CD4-positive, alpha-beta memory T cell (primary cell): ENCODE data around the gene GNS. TPM values are rescaled to one million over a fixed set of nuclear protein-coding genes. Genes with fewer than 3 reads are reported as not detected.

Experiments
- CTCF ChIA-PET: fragments of 350-600 bp; sonication (Branson Sonifier 250); formaldehyde crosslinking; loops from one replicate; lab custom pipeline; 2021; ENCODE audit warnings: inconsistent platforms; ENCODE audit not compliant: partially characterized antibody; lab: Charles Lee
- POLR2A ChIA-PET: fragments of 350-600 bp; sonication (Branson Sonifier 250); formaldehyde crosslinking; loops from one replicate; lab custom pipeline; 2021; ENCODE audit not compliant: partially characterized antibody; lab: Charles Lee
- DNase-seq, 5 donors: peaks; one replicate each; pipeline versions ENCODE4 v3.0.0 to v3.0.0-alpha.2; 2020 to 2022; ENCODE audit warnings: mixed read lengths in 1 of 5
- H3K27ac ChIP-seq: one replicate; pipeline ENCODE4 v1.7.0; 2013; ENCODE audit warnings: low read depth, low read length
- H3K27me3 ChIP-seq: 2 replicates; pipeline ENCODE4 v1.7.0; 2013; ENCODE audit warnings: mild to moderate bottlenecking, low read length, moderate library complexity; ENCODE audit not compliant: insufficient read depth
- H3K36me3 ChIP-seq: 2 replicates; pipeline ENCODE4 v1.7.0; 2013; ENCODE audit warnings: mild to moderate bottlenecking, low read length, moderate library complexity; ENCODE audit not compliant: insufficient read depth
- H3K4me1 ChIP-seq: 2 replicates; pipeline ENCODE4 v1.7.0; 2013; ENCODE audit warnings: mild to moderate bottlenecking, low read length, moderate library complexity; ENCODE audit not compliant: insufficient read depth
- H3K4me3 ChIP-seq, 2 donors: one replicate each; pipeline ENCODE4 v1.7.0; 2013; ENCODE audit warnings: low read length in 2 of 2, mild to moderate bottlenecking in 1 of 2
- H3K9me3 ChIP-seq, 2 donors: one replicate each; pipeline ENCODE4 v1.7.0; 2013; ENCODE audit warnings: low read length in 2 of 2, control low read depth in 1 of 2; ENCODE audit not compliant: control insufficient read depth in 1 of 2
- H3K27ac Mint-ChIP-seq, 7 donors: one replicate each; pipeline ENCODE4 v1.8.0; 2020 to 2021; ENCODE audit warnings: mixed read lengths in 7 of 7, mild to moderate bottlenecking in 6 of 7, inconsistent platforms in 3 of 7, moderate library complexity in 3 of 7
- H3K27me3 Mint-ChIP-seq, 2 donors: one replicate each; pipeline ENCODE4 v1.8.0; 2020 to 2021; ENCODE audit warnings: mixed read lengths in 2 of 2
- H3K36me3 Mint-ChIP-seq, 2 donors: one replicate each; pipeline ENCODE4 v1.8.0; 2020 to 2021; ENCODE audit warnings: mixed read lengths in 2 of 2, inconsistent platforms in 1 of 2, mild to moderate bottlenecking in 1 of 2
- H3K4me1 Mint-ChIP-seq, 4 donors: one replicate each; pipeline ENCODE4 v1.8.0; 2020 to 2021; ENCODE audit warnings: mixed read lengths in 4 of 4, mild to moderate bottlenecking in 1 of 4
- H3K4me3 Mint-ChIP-seq, 8 donors: one replicate each; pipeline ENCODE4 v1.8.0; 2020 to 2021; ENCODE audit warnings: mixed read lengths in 8 of 8, mild to moderate bottlenecking in 7 of 8, moderate library complexity in 6 of 8, inconsistent platforms in 3 of 8
- H3K9me3 Mint-ChIP-seq, 8 donors: one replicate each; pipeline ENCODE4 v1.8.0; 2020 to 2021; ENCODE audit warnings: mixed read lengths in 8 of 8, mild to moderate bottlenecking in 5 of 8, inconsistent platforms in 3 of 8, moderate library complexity in 1 of 8
- intact Hi-C: fragments of 100-400 bp; cut with micrococcal nuclease; formaldehyde crosslinking; loops from one replicate; pipeline ENCODE4 v1.15.1; 2023
- polyA plus RNA-seq, 2 donors: library from polyadenylated mRNA; unstranded; fragments of 300-500 nt; fragmentation: Illumina TruSeq; gene quantifications; one replicate each; pipeline ENCODE4 v1.2.3, GENCODE V29; 2021
- total RNA-seq, 2 experiments: library from RNA; stranded (reverse); gene quantifications; one replicate each; pipeline ENCODE4 v1.2.3, GENCODE V29; 2021

Gene GNS
- total and polyA plus RNA-seq, 4 experiments from 2014 or later, result 34.2 to 77.0 (median 35.9) TPM

GRCh38 chr12:64706857-64707256 is 52.3 kb downstream of the GNS start:
- Mint-ChIP-seq H3K27me3 (no peaks in the 10 kb centered on the region), H3K4me3 (no peak overlapping the region), H3K36me3 (peaks cover 27 to 43% of the 10 kb centered on the region in 2 donors), H3K27ac (peak overlapping the region in 2 of 7 donors; percentile 25 to 77), H3K4me1 (peaks cover 9 to 11% (median 10%) of the 10 kb centered on the region in 4 donors), H3K9me3 (no peaks in the 10 kb centered on the region)
- POLR2A ChIA-PET, result interaction anchor here (0.6 to 1.6 kb wide), 4 partner anchors 9 to 100 kb away, joined by 3 read pairs; no protein-coding TSS in a partner anchor
- Histone ChIP-seq H3K4me1 (no peaks in the 10 kb centered on the region), H3K27me3 (no peaks in the 10 kb centered on the region), H3K9me3 (no peaks in the 10 kb centered on the region), H3K27ac (no peak overlapping the region), H3K4me3 (no peak overlapping the region), H3K36me3 (no peaks in the 10 kb centered on the region)
- CTCF ChIA-PET, result interaction anchor here (0.7 to 2.7 kb wide), 6 partner anchors 10 to 162 kb away, joined by 3 to 10 read pairs (median 6); no protein-coding TSS in a partner anchor
- intact Hi-C loops, result no loop called here
- no peak for DNase-seq

DNA sequence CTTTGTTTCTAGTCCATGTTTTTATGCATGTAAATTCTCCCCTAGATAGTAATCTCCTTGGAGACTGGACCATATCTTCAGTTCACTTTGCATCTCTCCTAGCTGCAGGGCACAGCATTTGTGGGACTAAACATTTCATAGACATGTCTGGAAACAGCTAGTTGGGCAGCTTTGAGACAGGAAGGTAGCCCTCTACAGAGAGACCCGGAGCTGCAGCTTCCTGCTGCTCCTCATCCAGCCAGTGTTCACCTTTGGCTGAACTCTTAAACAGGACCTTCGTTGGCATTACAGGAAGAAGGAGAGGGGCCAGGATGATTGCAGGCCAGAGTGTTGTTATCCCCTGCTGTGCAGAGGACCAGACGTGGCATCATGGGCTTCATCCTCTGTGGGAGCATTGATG is 52.9 kb downstream of the GNS start:
- CTCF ChIA-PET, result interaction anchor here (1.2 to 2.7 kb wide), 5 partner anchors 9 to 162 kb away, joined by 4 to 10 read pairs (median 7); no protein-coding TSS in a partner anchor
- Histone ChIP-seq H3K4me3 (no peak overlapping the region), H3K27me3 (no peaks in the 10 kb centered on the region), H3K4me1 (peaks cover 4% of the 10 kb centered on the region), H3K27ac (no peak overlapping the region), H3K36me3 (no peaks in the 10 kb centered on the region), H3K9me3 (no peaks in the 10 kb centered on the region)
- intact Hi-C loops, result no loop called here
- Mint-ChIP-seq H3K27ac (peak overlapping the region in 2 of 7 donors; percentile 59 to 77), H3K36me3 (peaks cover 24 to 41% of the 10 kb centered on the region in 2 donors), H3K27me3 (no peaks in the 10 kb centered on the region), H3K4me1 (peaks cover 9 to 16% (median 12%) of the 10 kb centered on the region in 4 donors), H3K4me3 (no peak overlapping the region), H3K9me3 (no peaks in the 10 kb centered on the region)
- POLR2A ChIA-PET, result interaction anchor here (0.9 to 1.6 kb wide), 2 partner anchors 22 to 100 kb away, joined by 3 read pairs; no protein-coding TSS in a partner anchor
- no peak for DNase-seq

DNA sequence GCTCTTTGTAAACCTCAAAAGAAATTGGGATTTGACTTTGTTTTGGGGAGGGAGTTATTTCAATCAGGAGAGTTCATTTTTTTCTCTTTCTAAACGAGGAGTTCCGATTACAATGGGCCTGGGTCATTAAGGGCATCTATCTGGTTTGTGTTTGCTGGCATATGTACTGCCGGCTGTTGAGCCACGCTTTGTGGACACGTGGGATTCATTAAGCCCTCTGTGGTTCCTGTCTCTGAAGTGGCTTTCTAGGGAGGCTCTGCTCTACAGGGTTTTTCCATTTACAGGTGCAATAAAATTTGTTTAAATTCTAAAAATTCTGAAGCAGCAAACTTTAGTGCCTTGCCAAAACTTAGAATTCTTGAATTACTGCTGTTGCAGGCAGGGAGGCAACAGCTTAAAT is 57.9 kb downstream of the GNS start:
- H3K4me3 Mint-ChIP-seq, result peak overlapping the region in 7 of 8 donors; percentile 17 to 78 (median 63)
- H3K36me3 Mint-ChIP-seq, result peaks cover 35 to 47% of the 10 kb centered on the region in 2 donors
- H3K36me3 ChIP-seq, result peaks cover 7% of the 10 kb centered on the region
- peaks cover 39% of the 10 kb centered on the region for H3K4me1 ChIP-seq
- peak overlapping the region; percentile 3 for H3K27ac ChIP-seq
- peak overlapping the region; percentile 63 to 93 (median 89) for H3K27ac Mint-ChIP-seq
- no peaks in the 10 kb centered on the region for H3K27me3 ChIP-seq
- POLR2A ChIA-PET, result interaction anchor here (1.0 to 1.9 kb wide), 4 partner anchors 27 to 92 kb away, joined by 3 to 10 read pairs (median 4); partner anchors contain the start of gene RASSF3
- peak in 1 of 5 donors; percentile 47 for DNase-seq
- intact Hi-C loops, result no loop called here
- H3K4me3 ChIP-seq, result no peak overlapping the region
- H3K4me1 Mint-ChIP-seq, result peaks cover 35 to 50% (median 42%) of the 10 kb centered on the region in 4 donors
- H3K9me3 Mint-ChIP-seq, result no peaks in the 10 kb centered on the region
- H3K27me3 Mint-ChIP-seq, result no peaks in the 10 kb centered on the region
- CTCF ChIA-PET, result interaction anchor here (1.1 to 16.0 kb wide), 7 partner anchors 12 to 151 kb away, joined by 3 to 252 read pairs (median 3); no protein-coding TSS in a partner anchor
- no peaks in the 10 kb centered on the region for H3K9me3 ChIP-seq

- Mint-ChIP-seq H3K27me3 (no peaks in the 10 kb centered on the region), H3K4me3 (peak overlapping the region in 6 of 8 donors; percentile 17 to 78 (median 61)), H3K36me3 (peaks cover 33 to 48% of the 10 kb centered on the region in 2 donors), H3K27ac (peak overlapping the region; percentile 63 to 93 (median 89)), H3K4me1 (peaks cover 39 to 57% (median 47%) of the 10 kb centered on the region in 4 donors), H3K9me3 (no peaks in the 10 kb centered on the region)
- Histone ChIP-seq H3K9me3 (no peaks in the 10 kb centered on the region), H3K4me3 (no peak overlapping the region), H3K4me1 (peaks cover 46% of the 10 kb centered on the region), H3K36me3 (peaks cover 9% of the 10 kb centered on the region), H3K27me3 (no peaks in the 10 kb centered on the region), H3K27ac (peak overlapping the region; percentile 14)
- ChIA-PET CTCF (interaction anchor here (1.1 to 16.0 kb wide), 5 partner anchors 32 to 150 kb away, joined by 3 to 252 read pairs (median 3); no protein-coding TSS in a partner anchor), POLR2A (interaction anchor here (1.0 to 1.9 kb wide), 4 partner anchors 26 to 91 kb away, joined by 3 to 10 read pairs (median 4); partner anchors contain the start of gene RASSF3)
- DNase-seq, result no peak
- intact Hi-C loops, result no loop called here
Observed at GRCh38 chr12:64700532-64700931, 58.7 kb downstream of the GNS start.

DNA sequence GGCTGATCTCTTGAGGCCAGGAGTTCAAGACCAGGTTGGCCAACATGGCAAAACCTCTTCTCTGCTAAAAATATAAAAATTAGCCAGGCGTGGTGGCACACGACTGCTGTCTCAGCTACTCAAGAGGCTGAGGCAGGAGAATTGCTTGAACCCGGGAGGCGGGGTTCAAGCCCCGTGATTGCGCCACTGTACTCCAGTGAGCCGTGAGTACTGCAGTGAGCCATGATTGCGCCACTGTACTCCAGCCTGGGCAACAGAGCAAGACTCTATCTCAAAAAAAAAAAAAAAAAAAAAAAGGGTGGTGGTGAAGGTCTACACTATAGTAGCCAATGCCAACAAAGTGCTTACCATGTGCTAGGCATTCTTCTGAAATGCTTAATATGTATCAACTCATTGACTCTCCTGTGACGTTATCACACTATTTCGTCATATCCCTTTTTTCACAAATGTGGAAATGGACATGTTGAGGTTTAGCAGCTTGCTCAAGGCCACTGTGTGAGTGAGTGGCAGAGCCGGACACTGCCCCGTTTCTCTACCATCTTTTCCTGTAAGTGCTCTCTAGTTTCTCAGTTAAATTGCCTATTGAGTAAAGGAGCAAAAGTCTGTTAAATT is 59.6 kb downstream of the GNS start:
- Histone ChIP-seq H3K4me1 (peaks cover 55% of the 10 kb centered on the region), H3K9me3 (no peaks in the 10 kb centered on the region), H3K27me3 (no peaks in the 10 kb centered on the region), H3K4me3 (no peak overlapping the region), H3K36me3 (peaks cover 18% of the 10 kb centered on the region), H3K27ac (no peak overlapping the region)
- Mint-ChIP-seq H3K36me3 (peaks cover 35 to 51% of the 10 kb centered on the region in 2 donors), H3K9me3 (no peaks in the 10 kb centered on the region), H3K27me3 (no peaks in the 10 kb centered on the region), H3K27ac (peak overlapping the region; percentile 19 to 93 (median 77)), H3K4me3 (peak overlapping the region in 1 of 8 donors; percentile 17), H3K4me1 (peaks cover 42 to 66% (median 52%) of the 10 kb centered on the region in 4 donors)
- intact Hi-C loops, result no loop called here
- ChIA-PET POLR2A (interaction anchor here (1.9 to 12.4 kb wide), 2 partner anchors 20 to 89 kb away, joined by 10 to 231 read pairs; partner anchors contain the start of gene RASSF3), CTCF (interaction anchor here (0.7 to 16.0 kb wide), 2 partner anchors 104 to 149 kb away, joined by 3 to 252 read pairs; no protein-coding TSS in a partner anchor)
- DNase-seq, result no peak

GRCh38 chr12:64696080-64696741 is 63.0 kb downstream of the GNS start:
- no peaks in the 10 kb centered on the region for H3K9me3 ChIP-seq
- Mint-ChIP-seq H3K9me3 (no peaks in the 10 kb centered on the region), H3K27ac (peak overlapping the region; percentile 65 to 92 (median 83)), H3K4me1 (peaks cover 60 to 83% (median 73%) of the 10 kb centered on the region in 4 donors), H3K36me3 (peaks cover 55 to 68% of the 10 kb centered on the region in 2 donors), H3K27me3 (no peaks in the 10 kb centered on the region), H3K4me3 (peak overlapping the region in 6 of 8 donors; percentile 18 to 52 (median 28))
- H3K36me3 ChIP-seq, result peaks cover 34% of the 10 kb centered on the region
- no peak overlapping the region for H3K4me3 ChIP-seq
- no peaks in the 10 kb centered on the region for H3K27me3 ChIP-seq
- CTCF ChIA-PET, result interaction anchor here (0.6 to 16.0 kb wide), 25 partner anchors 10 to 257 kb away, joined by 3 to 252 read pairs (median 10); partner anchors contain the start of gene RASSF3
- intact Hi-C loops, result loop anchor here (1.0 kb wide), 1 partner anchor 27 kb away; no protein-coding TSS in a partner anchor
- POLR2A ChIA-PET, result interaction anchor here (1.4 to 12.4 kb wide), 7 partner anchors 8 to 146 kb away, joined by 3 to 231 read pairs (median 20); partner anchors contain the start of gene RASSF3
- H3K27ac ChIP-seq, result peak overlapping the region; percentile 20
- H3K4me1 ChIP-seq, result peaks cover 84% of the 10 kb centered on the region
- DNase-seq, result no peak
